Astrocyte (in vitro differentiated cells and primary cell): ENCODE data around the gene CDH7. TPM values are rescaled to one million over a fixed set of nuclear protein-coding genes. Genes with fewer than 3 reads are reported as not detected.

Source experiments
- DNase-seq: peaks from one replicate; pipeline ENCODE4 v3.0.0-alpha.2; 2010; ENCODE audit warnings: low read depth
- FAIRE-seq: peaks from 2 replicates; lab custom pipeline; 2011; peaks lifted over from hg19 to GRCh38; lab: Jason Lieb, UNC
- H2AFZ ChIP-seq: 2 replicates; pipeline ENCODE4 v1.6.0; 2012; ENCODE audit warnings: low read depth, low read length, inconsistent platforms
- H3K27ac ChIP-seq: 2 replicates; pipeline ENCODE4 v1.5.1; 2011; ENCODE audit warnings: low read depth, low read length, inconsistent platforms
- H3K27me3 ChIP-seq: 2 replicates; pipeline ENCODE4 v1.6.0; 2011; ENCODE audit warnings: low read length, inconsistent platforms; ENCODE audit not compliant: insufficient read depth
- H3K36me3 ChIP-seq: 2 replicates; pipeline ENCODE4 v1.5.1; 2011; ENCODE audit warnings: low read length, inconsistent platforms; ENCODE audit not compliant: insufficient read depth
- H3K4me1 ChIP-seq: 2 replicates; pipeline ENCODE4 v1.5.1; 2011; ENCODE audit warnings: low read length, inconsistent platforms; ENCODE audit not compliant: insufficient read depth
- H3K4me2 ChIP-seq: 2 replicates; pipeline ENCODE4 v1.6.0; 2012; ENCODE audit warnings: low read length, inconsistent platforms
- H3K4me3 ChIP-seq: 2 replicates; pipeline ENCODE4 v1.5.1; 2011; ENCODE audit warnings: low read depth, mild to moderate bottlenecking, low read length, inconsistent platforms; ENCODE audit not compliant: insufficient read depth
- H3K79me2 ChIP-seq: 2 replicates; pipeline ENCODE4 v1.6.0; 2012; ENCODE audit warnings: mild to moderate bottlenecking, low read length, inconsistent platforms; ENCODE audit not compliant: insufficient read depth
- H3K9ac ChIP-seq: 2 replicates; pipeline ENCODE4 v1.6.0; 2012; ENCODE audit warnings: mild to moderate bottlenecking, low read length, inconsistent platforms
- H3K9me3 ChIP-seq: 2 replicates; pipeline ENCODE4 v1.5.1; 2012; ENCODE audit warnings: low read depth, mild to moderate bottlenecking, low read length, inconsistent platforms; ENCODE audit not compliant: insufficient read depth
- H4K20me1 ChIP-seq: 2 replicates; pipeline ENCODE4 v1.6.0; 2012; ENCODE audit warnings: low read length, inconsistent platforms; ENCODE audit not compliant: insufficient read depth
- H3K27ac Mint-ChIP-seq: one replicate; pipeline ENCODE4 v1.8.0; 2021; ENCODE audit warnings: mild to moderate bottlenecking, mixed read lengths; ENCODE audit not compliant: unreplicated experiment
- H3K27me3 Mint-ChIP-seq: one replicate; pipeline ENCODE4 v1.8.0; 2021; ENCODE audit warnings: low read depth, mixed read lengths; ENCODE audit not compliant: unreplicated experiment
- H3K36me3 Mint-ChIP-seq: one replicate; pipeline ENCODE4 v1.8.0; 2021; ENCODE audit warnings: low read depth, mixed read lengths; ENCODE audit not compliant: unreplicated experiment
- H3K4me1 Mint-ChIP-seq: one replicate; pipeline ENCODE4 v1.8.0; 2021; ENCODE audit warnings: low read depth, mixed read lengths; ENCODE audit not compliant: unreplicated experiment
- H3K4me3 Mint-ChIP-seq: one replicate; pipeline ENCODE4 v1.8.0; 2021; ENCODE audit warnings: mild to moderate bottlenecking, moderate library complexity, mixed read lengths; ENCODE audit not compliant: unreplicated experiment
- H3K9me3 Mint-ChIP-seq: one replicate; pipeline ENCODE4 v1.8.0; 2021; ENCODE audit warnings: mild to moderate bottlenecking, mixed read lengths; ENCODE audit not compliant: unreplicated experiment
- EZH2 ChIP-seq: IDR thresholded peaks from 2 replicates; pipeline ENCODE4 v1.6.1; 2012; ENCODE audit warnings: mild to moderate bottlenecking, low read length, inconsistent platforms; ENCODE audit not compliant: insufficient read depth
- total RNA-seq: library from RNA; stranded (reverse); gene quantifications from 2 replicates; pipeline ENCODE4 v1.2.1, GENCODE V29; 2021
- TF ChIP-seq, protein P1 (sequence below): IDR thresholded peaks from 2 replicates; pipeline ENCODE4 v1.5.1; 2011; ENCODE audit warnings: low read depth, mild to moderate bottlenecking, inconsistent platforms, low read length, moderate library complexity; ENCODE audit not compliant: insufficient read depth

CDH7 gene
- total RNA-seq, 1 donor from 2014 or later, result 0.43 TPM

GRCh38 chr18:65767406-65767805 lies 16.6 kb downstream of the CDH7 start:
- Histone ChIP-seq H3K27ac (no peak overlapping the region), H3K79me2 (no peaks in the 10 kb centered on the region), H3K27me3 (no peaks in the 10 kb centered on the region), H3K4me2 (no peak overlapping the region), H3K9ac (no peak overlapping the region), H2AFZ (no peak overlapping the region), H3K9me3 (no peaks in the 10 kb centered on the region), H3K4me1 (no peaks in the 10 kb centered on the region), H3K4me3 (no peak overlapping the region), H3K36me3 (no peaks in the 10 kb centered on the region), H4K20me1 (no peaks in the 10 kb centered on the region)
- H3K36me3 Mint-ChIP-seq, result no peaks in the 10 kb centered on the region
- H3K9me3 Mint-ChIP-seq, result no peaks in the 10 kb centered on the region
- TF ChIP-seq, protein P1, sequence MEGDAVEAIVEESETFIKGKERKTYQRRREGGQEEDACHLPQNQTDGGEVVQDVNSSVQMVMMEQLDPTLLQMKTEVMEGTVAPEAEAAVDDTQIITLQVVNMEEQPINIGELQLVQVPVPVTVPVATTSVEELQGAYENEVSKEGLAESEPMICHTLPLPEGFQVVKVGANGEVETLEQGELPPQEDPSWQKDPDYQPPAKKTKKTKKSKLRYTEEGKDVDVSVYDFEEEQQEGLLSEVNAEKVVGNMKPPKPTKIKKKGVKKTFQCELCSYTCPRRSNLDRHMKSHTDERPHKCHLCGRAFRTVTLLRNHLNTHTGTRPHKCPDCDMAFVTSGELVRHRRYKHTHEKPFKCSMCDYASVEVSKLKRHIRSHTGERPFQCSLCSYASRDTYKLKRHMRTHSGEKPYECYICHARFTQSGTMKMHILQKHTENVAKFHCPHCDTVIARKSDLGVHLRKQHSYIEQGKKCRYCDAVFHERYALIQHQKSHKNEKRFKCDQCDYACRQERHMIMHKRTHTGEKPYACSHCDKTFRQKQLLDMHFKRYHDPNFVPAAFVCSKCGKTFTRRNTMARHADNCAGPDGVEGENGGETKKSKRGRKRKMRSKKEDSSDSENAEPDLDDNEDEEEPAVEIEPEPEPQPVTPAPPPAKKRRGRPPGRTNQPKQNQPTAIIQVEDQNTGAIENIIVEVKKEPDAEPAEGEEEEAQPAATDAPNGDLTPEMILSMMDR, result no peak
- TF ChIP-seq EZH2, result no peak
- no peak overlapping the region for H3K4me3 Mint-ChIP-seq
- FAIRE-seq (no peak), DNase-seq (no peak)
- H3K27ac Mint-ChIP-seq, result no peak overlapping the region
- H3K4me1 Mint-ChIP-seq, result peaks cover 5% of the 10 kb centered on the region
- no peaks in the 10 kb centered on the region for H3K27me3 Mint-ChIP-seq

- Mint-ChIP-seq H3K27ac (peak overlapping the region; percentile 47), H3K4me3 (no peak overlapping the region), H3K36me3 (no peaks in the 10 kb centered on the region), H3K9me3 (no peaks in the 10 kb centered on the region), H3K27me3 (no peaks in the 10 kb centered on the region), H3K4me1 (peaks cover 5% of the 10 kb centered on the region)
- DNase-seq (no peak), FAIRE-seq (no peak)
- Histone ChIP-seq H3K9me3 (no peaks in the 10 kb centered on the region), H3K4me1 (no peaks in the 10 kb centered on the region), H4K20me1 (no peaks in the 10 kb centered on the region), H3K4me3 (no peak overlapping the region), H3K27me3 (no peaks in the 10 kb centered on the region), H3K9ac (no peak overlapping the region), H2AFZ (no peak overlapping the region), H3K27ac (no peak overlapping the region), H3K79me2 (no peaks in the 10 kb centered on the region), H3K36me3 (no peaks in the 10 kb centered on the region), H3K4me2 (no peak overlapping the region)
- TF ChIP-seq, protein P1, result no peak
- TF ChIP-seq EZH2, result no peak
Measured at GRCh38 chr18:65768120-65768778, 17.4 kb downstream of the CDH7 start.

DNA sequence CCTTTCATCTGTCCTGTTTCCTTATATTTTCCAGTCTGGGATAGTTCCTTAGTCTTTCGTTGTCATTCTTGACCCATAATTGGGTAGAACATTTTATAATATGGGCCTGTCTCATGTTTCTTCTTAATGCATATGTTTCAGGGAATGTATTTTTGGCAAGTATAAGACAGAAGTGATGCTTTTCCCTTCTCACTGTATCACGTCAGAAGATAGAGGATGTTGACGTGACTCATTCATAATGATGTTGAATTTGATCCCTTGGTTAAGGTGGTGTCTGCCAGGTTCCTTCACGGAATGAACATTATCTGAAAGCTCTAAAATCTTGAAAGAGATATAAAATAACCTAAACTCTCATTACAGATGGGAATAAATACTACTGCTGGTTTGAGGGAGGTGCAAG lies 18.8 kb downstream of the CDH7 start:
- H3K27me3 ChIP-seq, result no peaks in the 10 kb centered on the region
- no peaks in the 10 kb centered on the region for H3K36me3 ChIP-seq
- H3K27ac Mint-ChIP-seq, result no peak overlapping the region
- no peak overlapping the region for H3K9ac ChIP-seq
- DNase-seq, result no peak
- TF ChIP-seq EZH2, result no peak
- TF ChIP-seq, protein P1, result no peak
- H4K20me1 ChIP-seq, result no peaks in the 10 kb centered on the region
- no peaks in the 10 kb centered on the region for H3K9me3 ChIP-seq
- H3K79me2 ChIP-seq, result no peaks in the 10 kb centered on the region
- no peaks in the 10 kb centered on the region for H3K4me1 ChIP-seq
- FAIRE-seq, result no peak
- H3K9me3 Mint-ChIP-seq, result no peaks in the 10 kb centered on the region
- H3K4me3 ChIP-seq, result no peak overlapping the region
- no peaks in the 10 kb centered on the region for H3K36me3 Mint-ChIP-seq
- no peak overlapping the region for H3K4me2 ChIP-seq
- H3K27ac ChIP-seq, result no peak overlapping the region
- peaks cover 5% of the 10 kb centered on the region for H3K4me1 Mint-ChIP-seq
- no peak overlapping the region for H2AFZ ChIP-seq
- no peak overlapping the region for H3K4me3 Mint-ChIP-seq
- H3K27me3 Mint-ChIP-seq, result no peaks in the 10 kb centered on the region
